SK-N-SH (cell line): ENCODE data around the gene AK5.

Source experiments
- CTCF ChIP-seq: fragments of 200-600 bp; sonication (generic); IDR thresholded peaks from 2 replicates; pipeline ENCODE4 v1.6.1; 2017; ENCODE audit warnings: antibody characterized with exemption, mild to moderate bottlenecking, moderate library complexity
- EP300 ChIP-seq, 2 experiments: IDR thresholded peaks; 2 replicates each; pipeline versions ENCODE4 v1.4.0 to v1.6.1; 2012; ENCODE audit warnings: borderline replicate concordance in 1 of 2, low read depth in 1 of 2, low read length in 1 of 2
- FOXM1 ChIP-seq: IDR thresholded peaks from 2 replicates; pipeline ENCODE4 v1.4.0; 2012; ENCODE audit warnings: low read depth, mild to moderate bottlenecking
- GABPA ChIP-seq: IDR thresholded peaks from 2 replicates; pipeline ENCODE4 v1.4.0; 2012; ENCODE audit warnings: low read depth, mild to moderate bottlenecking
- GATA2 ChIP-seq: sonication (generic); formaldehyde crosslinking; IDR thresholded peaks from 2 replicates; pipeline ENCODE4 v1.5.0; 2020; ENCODE audit warnings: mild to moderate bottlenecking, missing genetic modification reagents
- IRF3 ChIP-seq: fragments of 150-350 bp; IDR thresholded peaks from 2 replicates; pipeline ENCODE4 v1.6.1; 2016; ENCODE audit warnings: mild to moderate bottlenecking, low read depth, low read length
- PBX3 ChIP-seq: IDR thresholded peaks from 2 replicates; pipeline ENCODE4; 2012
- POLR2AphosphoS5 ChIP-seq: IDR thresholded peaks from 2 replicates; pipeline ENCODE4 v1.6.1; 2012; ENCODE audit warnings: low read depth, low read length
- REST ChIP-seq: IDR thresholded peaks from 2 replicates; pipeline ENCODE4 v1.6.1; 2012; ENCODE audit warnings: mild to moderate bottlenecking, low read depth, low read length, moderate library complexity
- RFX5 ChIP-seq: IDR thresholded peaks from 2 replicates; pipeline ENCODE4 v1.6.1; 2012; ENCODE audit warnings: mild to moderate bottlenecking, improper control_type of control experiment, low read length
- TAF1 ChIP-seq: IDR thresholded peaks from 2 replicates; pipeline ENCODE4 v1.6.1; 2012; ENCODE audit warnings: low read depth, mild to moderate bottlenecking, low read length, moderate library complexity, borderline replicate concordance
- USF2 ChIP-seq: fragments of 150-350 bp; IDR thresholded peaks from 2 replicates; pipeline ENCODE4 v1.6.1; 2017; ENCODE audit warnings: antibody characterized with exemption, low read length, low read depth, borderline replicate concordance

GRCh38 chr1:77446841-77447555, 165.2 kb downstream of the AK5 start:
- no peak for TF ChIP-seq EP300 (IDR thresholded peaks at IDR 0.05; ENCODE audit: borderline replicate concordance in 1 of 2, low read depth in 1 of 2, low read length in 1 of 2)
- no peak for TF ChIP-seq CTCF
- no peak for TF ChIP-seq IRF3
- TF ChIP-seq USF2, result no peak
- TF ChIP-seq POLR2AphosphoS5, result no peak
- no peak for TF ChIP-seq GATA2 (CRISPR knock-in tag)
- no peak for TF ChIP-seq RFX5
- TF ChIP-seq PBX3, result no peak
- no peak for TF ChIP-seq GABPA
- TF ChIP-seq FOXM1, result no peak
- no peak for TF ChIP-seq REST
- no peak for TF ChIP-seq TAF1
